ENCODE results near the gene PITRM1.

The PITRM1 gene

GRCh38 chr10:3149918-3150317 lies 22.7 kb downstream of the PITRM1 start:
- Mint-ChIP-seq H3K4me3 (no peak overlapping the region), H3K27ac (no peak overlapping the region), H3K4me1 (no peaks in the 10 kb centered on the region), H3K27me3 (ENCODE audit: low read depth) (no peaks in the 10 kb centered on the region), H3K36me3 (ENCODE audit: low read depth) (peaks cover 83% of the 10 kb centered on the region), H3K9me3 (no peaks in the 10 kb centered on the region)
- no peak for TF ChIP-seq CTCF (IDR thresholded peaks at IDR 0.05; ENCODE audit: unreplicated experiment in 3 of 3)

GRCh38 chr10:3148994-3149393 lies 23.6 kb downstream of the PITRM1 start:
- H3K9me3 Mint-ChIP-seq = no peaks in the 10 kb centered on the region
- no peak overlapping the region for H3K27ac Mint-ChIP-seq
- no peak for TF ChIP-seq CTCF (IDR thresholded peaks at IDR 0.05; ENCODE audit: unreplicated experiment in 3 of 3)
- H3K36me3 Mint-ChIP-seq (ENCODE audit: low read depth) = peaks cover 81% of the 10 kb centered on the region
- H3K4me3 Mint-ChIP-seq = no peak overlapping the region
- no peaks in the 10 kb centered on the region for H3K27me3 Mint-ChIP-seq (ENCODE audit: low read depth)
- H3K4me1 Mint-ChIP-seq = no peaks in the 10 kb centered on the region

- no peak overlapping the region for H3K27ac Mint-ChIP-seq
- H3K9me3 Mint-ChIP-seq = no peaks in the 10 kb centered on the region
- TF ChIP-seq CTCF (IDR thresholded peaks at IDR 0.05; ENCODE audit: unreplicated experiment in 3 of 3) = no peak
Observed at GRCh38 chr10:3148041-3148440, 24.5 kb downstream of the PITRM1 start.

GRCh38 chr10:3147117-3147820 lies 25.3 kb downstream of the PITRM1 start:
- Mint-ChIP-seq H3K9me3 (no peaks in the 10 kb centered on the region), H3K36me3 (ENCODE audit: low read depth) (peaks cover 79% of the 10 kb centered on the region), H3K27me3 (ENCODE audit: low read depth) (no peaks in the 10 kb centered on the region), H3K27ac (no peak overlapping the region), H3K4me1 (peaks cover 1% of the 10 kb centered on the region), H3K4me3 (no peak overlapping the region)
- no peak for TF ChIP-seq CTCF (IDR thresholded peaks at IDR 0.05; ENCODE audit: unreplicated experiment in 3 of 3)

More at GRCh38 chr10:3148041-3148440, 24.5 kb downstream of the PITRM1 start:
- no peaks in the 10 kb centered on the region for H3K27me3 Mint-ChIP-seq (ENCODE audit: low read depth)
- H3K36me3 Mint-ChIP-seq (ENCODE audit: low read depth) = peaks cover 81% of the 10 kb centered on the region
- no peaks in the 10 kb centered on the region for H3K4me1 Mint-ChIP-seq
- no peak overlapping the region for H3K4me3 Mint-ChIP-seq

GRCh38 chr10:3146289-3146688 lies 26.3 kb downstream of the PITRM1 start:
- Mint-ChIP-seq H3K4me1 (peaks cover 10% of the 10 kb centered on the region), H3K4me3 (no peak overlapping the region), H3K27ac (no peak overlapping the region), H3K9me3 (no peaks in the 10 kb centered on the region), H3K27me3 (ENCODE audit: low read depth) (no peaks in the 10 kb centered on the region), H3K36me3 (ENCODE audit: low read depth) (peaks cover 83% of the 10 kb centered on the region)
- TF ChIP-seq CTCF (IDR thresholded peaks at IDR 0.05; ENCODE audit: unreplicated experiment in 3 of 3) = no peak

GRCh38 chr10:3145366-3145765 lies 27.2 kb downstream of the PITRM1 start:
- Mint-ChIP-seq H3K9me3 (no peaks in the 10 kb centered on the region), H3K4me3 (no peak overlapping the region), H3K36me3 (ENCODE audit: low read depth) (peaks cover 83% of the 10 kb centered on the region), H3K27ac (no peak overlapping the region), H3K4me1 (peaks cover 14% of the 10 kb centered on the region), H3K27me3 (ENCODE audit: low read depth) (no peaks in the 10 kb centered on the region)
- no peak for TF ChIP-seq CTCF (IDR thresholded peaks at IDR 0.05; ENCODE audit: unreplicated experiment in 3 of 3)
